TTC549 (cell line): ENCODE measurements around the gene KCNK13.
"Not testable (repeated sequence)": the region's sequence is repeated elsewhere in the genome, so short reads cannot be mapped to it uniquely, and the experiment has no call there.

Source experiments
- FAIRE-seq: peaks from 2 replicates; lab custom pipeline; 2012; peaks lifted over from hg19 to GRCh38; lab: Jason Lieb, UNC

The KCNK13 gene

GRCh38 chr14:90193925-90194324 lies 132.1 kb downstream of the KCNK13 start:
- no peak for FAIRE-seq

GRCh38 chr14:90194706-90195105 lies 132.9 kb downstream of the KCNK13 start:
- FAIRE-seq = no peak

- FAIRE-seq = no peak
Measured at GRCh38 chr14:90198541-90199060, 136.8 kb downstream of the KCNK13 start.

GRCh38 chr14:90200546-90200945 lies 138.8 kb downstream of the KCNK13 start:
- not testable (repeated sequence) for FAIRE-seq

- no peak for FAIRE-seq
Measured at GRCh38 chr14:90201344-90201743, 139.6 kb downstream of the KCNK13 start.

- no peak for FAIRE-seq
Measured at GRCh38 chr14:90204516-90204915, 142.7 kb downstream of the KCNK13 start.

- no peak for FAIRE-seq
Measured at GRCh38 chr14:90213099-90213748, 151.4 kb downstream of the KCNK13 start.

- FAIRE-seq = no peak
Measured at GRCh38 chr14:90228478-90228877, 166.7 kb downstream of the KCNK13 start.

GRCh38 chr14:90229942-90230341 lies 168.1 kb downstream of the KCNK13 start:
- FAIRE-seq = not testable (repeated sequence)
